T-helper 2 cell treated with Interferon-gamma antibody and Interleukin-4, amounts not matched to agents 100 ng/mL and 5 ng/mL, for 36 hours (primary cell): Measurements from ENCODE around the gene WDSUB1. TPM values are rescaled to one million over a fixed set of nuclear protein-coding genes. Genes with fewer than 3 reads are reported as not detected.

ENCODE experiments used
- intact Hi-C: fragments of 100-400 bp; cut with micrococcal nuclease; formaldehyde crosslinking; loops from one replicate; pipeline ENCODE4 v1.15.1; 2023
- total RNA-seq: library from RNA; stranded (reverse); gene quantifications from 2 replicates; pipeline ENCODE4 v1.2.3, GENCODE V29; 2022

WDSUB1 gene
- total RNA-seq, 1 donor from 2014 or later: 6.5 TPM

GRCh38 chr2:159199761-159200465 is 86.6 kb downstream of the WDSUB1 start:
- intact Hi-C loops: no loop called here

GRCh38 chr2:159199236-159199635 is 87.3 kb downstream of the WDSUB1 start:
- intact Hi-C loops: no loop called here

- intact Hi-C loops: no loop called here
Measured at GRCh38 chr2:159196393-159196925, 90.0 kb downstream of the WDSUB1 start.

GRCh38 chr2:159195697-159196096 is 90.8 kb downstream of the WDSUB1 start:
- intact Hi-C loops: no loop called here

- intact Hi-C loops: no loop called here
Measured at GRCh38 chr2:159194241-159194640, 92.3 kb downstream of the WDSUB1 start.

- intact Hi-C loops: no loop called here
Measured at GRCh38 chr2:159193791-159194190, 92.7 kb downstream of the WDSUB1 start.

- intact Hi-C loops: no loop called here
Measured at GRCh38 chr2:159192371-159192918, 94.1 kb downstream of the WDSUB1 start.

- intact Hi-C loops: no loop called here
Measured at GRCh38 chr2:159188449-159188848, 98.1 kb downstream of the WDSUB1 start.

GRCh38 chr2:159187106-159187505 is 99.4 kb downstream of the WDSUB1 start:
- intact Hi-C loops: no loop called here

GRCh38 chr2:159186462-159186861 is 100.0 kb downstream of the WDSUB1 start:
- intact Hi-C loops: no loop called here
